Erythroblast (primary cell): ENCODE data around the gene MRPS5.

ENCODE experiments used
- GATA1 ChIP-seq: IDR thresholded peaks from 2 replicates; pipeline ENCODE4 v1.6.1; 2011; ENCODE audit warnings: low read depth, mild to moderate bottlenecking, control low read depth, low read length, moderate library complexity
- POLR2A ChIP-seq: IDR thresholded peaks from 2 replicates; pipeline ENCODE4 v1.6.1; 2011; ENCODE audit warnings: mild to moderate bottlenecking, low read length

DNA sequence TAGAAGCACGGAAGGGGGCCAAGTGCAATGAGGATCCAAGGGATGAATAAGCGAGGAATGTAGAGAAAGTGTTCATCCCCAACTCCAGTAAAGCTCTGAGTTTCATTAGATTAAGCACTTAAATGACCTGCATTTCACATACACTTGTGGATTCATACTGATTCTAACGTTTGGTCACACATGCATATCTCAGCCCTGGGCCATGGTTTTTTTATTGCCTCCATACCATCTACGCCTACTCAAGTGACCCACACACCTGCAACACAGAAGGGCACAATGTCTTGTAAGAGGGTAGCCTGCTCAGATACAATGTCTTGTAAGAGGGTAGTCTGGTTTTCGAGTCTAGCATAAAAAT lies 566 bp upstream of the MRPS5 start:
- TF ChIP-seq POLR2A (no peak), GATA1 (no peak)
